Keratinocyte (primary cell): ENCODE results near the gene RBM39. TPM values are rescaled to one million over a fixed set of nuclear protein-coding genes. Genes with fewer than 3 reads are reported as not detected.

Experiments
- DNase-seq: peaks from one replicate; pipeline ENCODE4 v3.0.0-alpha.2; 2011; ENCODE audit warnings: low read depth, missing footprints, low spot score
- FAIRE-seq: peaks from 2 replicates; lab custom pipeline; 2011; peaks lifted over from hg19 to GRCh38; lab: Jason Lieb, UNC
- H2AFZ ChIP-seq: 2 replicates; pipeline ENCODE4 v1.6.0; 2012; ENCODE audit warnings: low read length, control low read depth, inconsistent platforms; ENCODE audit not compliant: control insufficient read depth
- H3K27ac ChIP-seq: 2 replicates; pipeline ENCODE4 v1.5.1; 2011; ENCODE audit warnings: low read length; ENCODE audit not compliant: control insufficient read depth, insufficient read depth
- H3K27me3 ChIP-seq: 3 replicates; pipeline ENCODE4 v1.6.0; 2011; ENCODE audit warnings: low read length; ENCODE audit not compliant: control insufficient read depth, insufficient read depth; ENCODE audit errors: extremely low read depth
- H3K36me3 ChIP-seq, 2 experiments: 2 replicates in 1 of 2; 3 replicates in 1 of 2; pipeline ENCODE4 v1.5.1; 2011; ENCODE audit warnings: low read length in 2 of 2, mild to moderate bottlenecking in 1 of 2; ENCODE audit not compliant: control insufficient read depth in 2 of 2, insufficient read depth in 2 of 2; ENCODE audit errors: extremely low read depth in 1 of 2
- H3K4me1 ChIP-seq: 3 replicates; pipeline ENCODE4 v1.5.1; 2011; ENCODE audit warnings: low read length; ENCODE audit not compliant: control insufficient read depth, insufficient read depth; ENCODE audit errors: extremely low read depth
- H3K4me2 ChIP-seq: 3 replicates; pipeline ENCODE4 v1.6.0; 2011; ENCODE audit warnings: low read depth, low read length; ENCODE audit not compliant: control insufficient read depth, insufficient read depth; ENCODE audit errors: extremely low read depth
- H3K4me3 ChIP-seq, 3 experiments: fragments of 200-600 bp in 1 of 3; sonication (generic) in 1 of 3; 2 replicates in 2 of 3; 3 replicates in 1 of 3; pipeline ENCODE4 v1.5.1; 2011 to 2016; ENCODE audit warnings: low read length in 3 of 3, mild to moderate bottlenecking in 3 of 3, control low read depth in 2 of 3, inconsistent platforms in 1 of 3, low read depth in 1 of 3, mixed read lengths in 1 of 3, mixed run types in 1 of 3, moderate library complexity in 1 of 3; ENCODE audit not compliant: control insufficient read depth in 2 of 3, insufficient read depth in 2 of 3; ENCODE audit errors: extremely low read depth in 1 of 3
- H3K79me2 ChIP-seq: 2 replicates; pipeline ENCODE4 v1.6.0; 2012; ENCODE audit warnings: low read length; ENCODE audit not compliant: control insufficient read depth, insufficient read depth
- H3K9ac ChIP-seq: 3 replicates; pipeline ENCODE4 v1.6.0; 2011; ENCODE audit warnings: low read length; ENCODE audit not compliant: control insufficient read depth, insufficient read depth; ENCODE audit errors: extremely low read depth
- H3K9me1 ChIP-seq: 3 replicates; pipeline ENCODE4 v1.6.0; 2011; ENCODE audit warnings: low read length; ENCODE audit not compliant: control insufficient read depth, insufficient read depth; ENCODE audit errors: extremely low read depth
- H3K9me3 ChIP-seq: 2 replicates; pipeline ENCODE4 v1.5.1; 2012; ENCODE audit warnings: low read depth, low read length; ENCODE audit not compliant: control insufficient read depth
- H4K20me1 ChIP-seq: 3 replicates; pipeline ENCODE4 v1.6.0; 2011; ENCODE audit warnings: low read length; ENCODE audit not compliant: control insufficient read depth, insufficient read depth; ENCODE audit errors: extremely low read depth
- EZH2 ChIP-seq: IDR thresholded peaks from one replicate; pipeline ENCODE4 v1.6.1; 2012; ENCODE audit warnings: inconsistent platforms, mild to moderate bottlenecking, low read length, moderate library complexity
- dilution Hi-C: fragments of 300-500 bp; cut with MboI; formaldehyde crosslinking; loops from one replicate; pipeline ENCODE4 v1.7.0; 2020; ENCODE audit warnings: low sequenced_read_pairs; ENCODE audit not compliant: extremely low pct_ligation_motif_present
- polyA plus RNA-seq, 5 experiments: library from polyadenylated mRNA; depleted of rRNA in 3 of 5; stranded (reverse) in 3 of 5; stranded (forward) in 1 of 5; unstranded in 1 of 5; fragments of >200 nt; gene quantifications; 1 replicate in 1 of 5; 2 replicates in 3 of 5; 3 replicates in 1 of 5; pipeline versions ENCODE4 v1.2.1 to v1.2.3, GENCODE V29; 2011 to 2012; ENCODE audit warnings: missing spikeins in 2 of 5, low read depth in 1 of 5, low replicate concordance in 1 of 5
- TF ChIP-seq, protein P1 (sequence below), 3 experiments: IDR thresholded peaks in 1 of 3; conservative IDR thresholded peaks in 1 of 3; optimal IDR thresholded peaks in 1 of 3; 2 replicates in 2 of 3; 3 replicates in 1 of 3; pipeline versions ENCODE3 to v1.5.1; 2011; ENCODE audit warnings: low read length in 3 of 3, mild to moderate bottlenecking in 3 of 3, moderate library complexity in 2 of 3, control low read depth in 1 of 3, inconsistent platforms in 1 of 3; ENCODE audit not compliant: insufficient read depth in 2 of 3; ENCODE audit errors: extremely low read depth in 1 of 3

RBM39 gene
- polyA plus RNA-seq, 1 donor (not counting 4 experiments of a cell fraction or from before 2014, with no cell fraction given) = 146 TPM

DNA sequence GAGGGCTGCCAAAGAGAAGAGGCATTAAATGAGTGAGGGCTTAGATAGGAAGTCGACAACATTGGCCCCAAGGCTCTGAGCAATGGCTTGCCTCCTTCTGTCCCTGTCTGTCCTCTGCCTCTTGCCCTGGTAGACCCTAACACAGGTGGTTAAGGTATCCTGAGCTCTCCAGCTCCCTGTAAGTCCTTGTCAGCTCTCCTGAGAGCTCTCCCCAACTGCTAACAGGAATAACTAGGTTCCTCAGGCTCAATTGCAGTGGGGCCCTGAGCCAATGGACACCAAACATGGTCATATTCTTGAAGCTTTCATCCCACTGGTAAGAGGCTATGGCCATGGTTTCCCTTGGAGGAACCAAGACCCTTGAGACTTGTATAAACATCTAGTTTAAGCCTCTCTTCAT is 72.4 kb downstream of the RBM39 start:
- peaks cover 1% of the 10 kb centered on the region for H3K79me2 ChIP-seq
- H2AFZ ChIP-seq = no peak overlapping the region
- H3K4me3 ChIP-seq = no peak overlapping the region
- H3K9me3 ChIP-seq = no peaks in the 10 kb centered on the region
- H3K4me1 ChIP-seq = peaks cover 2% of the 10 kb centered on the region
- dilution Hi-C loops = no loop called here
- no peaks in the 10 kb centered on the region for H4K20me1 ChIP-seq
- no peak for FAIRE-seq
- DNase-seq = no peak
- H3K36me3 ChIP-seq = peaks cover 20 to 22% of the 10 kb centered on the region in 2 experiments
- no peaks in the 10 kb centered on the region for H3K27me3 ChIP-seq
- H3K9ac ChIP-seq = no peak overlapping the region
- H3K4me2 ChIP-seq = no peak overlapping the region
- TF ChIP-seq EZH2 = no peak
- TF ChIP-seq, protein P1, sequence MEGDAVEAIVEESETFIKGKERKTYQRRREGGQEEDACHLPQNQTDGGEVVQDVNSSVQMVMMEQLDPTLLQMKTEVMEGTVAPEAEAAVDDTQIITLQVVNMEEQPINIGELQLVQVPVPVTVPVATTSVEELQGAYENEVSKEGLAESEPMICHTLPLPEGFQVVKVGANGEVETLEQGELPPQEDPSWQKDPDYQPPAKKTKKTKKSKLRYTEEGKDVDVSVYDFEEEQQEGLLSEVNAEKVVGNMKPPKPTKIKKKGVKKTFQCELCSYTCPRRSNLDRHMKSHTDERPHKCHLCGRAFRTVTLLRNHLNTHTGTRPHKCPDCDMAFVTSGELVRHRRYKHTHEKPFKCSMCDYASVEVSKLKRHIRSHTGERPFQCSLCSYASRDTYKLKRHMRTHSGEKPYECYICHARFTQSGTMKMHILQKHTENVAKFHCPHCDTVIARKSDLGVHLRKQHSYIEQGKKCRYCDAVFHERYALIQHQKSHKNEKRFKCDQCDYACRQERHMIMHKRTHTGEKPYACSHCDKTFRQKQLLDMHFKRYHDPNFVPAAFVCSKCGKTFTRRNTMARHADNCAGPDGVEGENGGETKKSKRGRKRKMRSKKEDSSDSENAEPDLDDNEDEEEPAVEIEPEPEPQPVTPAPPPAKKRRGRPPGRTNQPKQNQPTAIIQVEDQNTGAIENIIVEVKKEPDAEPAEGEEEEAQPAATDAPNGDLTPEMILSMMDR (optimal IDR thresholded peaks at IDR 0.05 in 1 of 3, IDR thresholded peaks at IDR 0.05 in 1 of 3, conservative IDR thresholded peaks at IDR 0.05 in 1 of 3; ENCODE audit: extremely low read depth in 1 of 3, insufficient read depth in 2 of 3, low read length in 3 of 3) = no peak
- no peaks in the 10 kb centered on the region for H3K9me1 ChIP-seq
- no peak overlapping the region for H3K27ac ChIP-seq

DNA sequence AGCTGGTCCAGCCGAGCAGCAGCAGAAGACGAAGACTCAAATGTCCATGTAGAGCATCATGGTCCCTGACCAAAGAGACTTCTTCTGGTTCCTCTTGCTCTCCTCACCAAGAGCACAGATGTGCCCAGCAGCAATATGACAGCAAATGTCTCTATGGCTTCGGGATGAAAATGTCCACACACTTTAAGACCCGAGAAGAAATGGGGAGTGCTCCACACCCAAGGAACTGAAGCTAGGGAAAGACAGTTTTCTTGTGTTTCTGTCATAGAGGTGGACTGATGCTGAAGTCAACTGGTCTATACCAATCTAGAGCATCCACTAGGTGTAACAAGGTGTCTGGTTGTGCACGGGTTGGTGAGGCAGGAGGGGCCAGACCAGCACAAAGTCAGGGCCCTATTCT is 72.8 kb downstream of the RBM39 start:
- no peak for TF ChIP-seq EZH2
- TF ChIP-seq, protein P1 (optimal IDR thresholded peaks at IDR 0.05 in 1 of 3, IDR thresholded peaks at IDR 0.05 in 1 of 3, conservative IDR thresholded peaks at IDR 0.05 in 1 of 3; ENCODE audit: extremely low read depth in 1 of 3, insufficient read depth in 2 of 3, low read length in 3 of 3) = no peak
- DNase-seq (no peak), FAIRE-seq (no peak)
- Histone ChIP-seq H4K20me1 (no peaks in the 10 kb centered on the region), H3K4me1 (peaks cover 2% of the 10 kb centered on the region), H3K9me3 (no peaks in the 10 kb centered on the region), H3K27me3 (no peaks in the 10 kb centered on the region), H3K27ac (no peak overlapping the region), H3K9me1 (no peaks in the 10 kb centered on the region), H3K4me3 (no peak overlapping the region), H3K36me3 (peaks cover 18 to 21% of the 10 kb centered on the region in 2 experiments), H3K9ac (no peak overlapping the region), H2AFZ (no peak overlapping the region), H3K79me2 (peaks cover 6% of the 10 kb centered on the region), H3K4me2 (no peak overlapping the region)
- dilution Hi-C loops = no loop called here
